ENCODE measurements around the gene KCNMA1. TPM values are rescaled to one million over a fixed set of nuclear protein-coding genes. Genes with fewer than 3 reads are reported as not detected.

Gene KCNMA1
- total RNA-seq, 3 donors from 2014 or later (not counting 1 experiment from before 2014, with no cell fraction given), result 0.40 to 1.8 (median 0.63) TPM

- no peak overlapping the region for H3K4me3 ChIP-seq (ENCODE audit: low read length)
- TF ChIP-seq CTCF (IDR thresholded peaks at IDR 0.05), result no peak
- DNase-seq (no peak), ATAC-seq (no peak)
- H3K27ac ChIP-seq (ENCODE audit: low read length), result no peak overlapping the region
- Mint-ChIP-seq H3K4me3 (no peak overlapping the region), H3K27me3 (ENCODE audit: low read depth in 2 of 2) (peaks cover 15 to 54% of the 10 kb centered on the region in 2 donors), H3K4me1 (no peaks in the 10 kb centered on the region), H3K27ac (no peak overlapping the region), H3K36me3 (no peaks in the 10 kb centered on the region), H3K9me3 (no peaks in the 10 kb centered on the region)
- no peaks in the 10 kb centered on the region for H3K9me3 ChIP-seq (ENCODE audit: control insufficient read depth, insufficient read depth, low read length)
- intact Hi-C loops (cut with micrococcal nuclease), result no loop called here
- no peaks in the 10 kb centered on the region for H3K27me3 ChIP-seq (ENCODE audit: control insufficient read depth, insufficient read depth, low read length)
- WGBS (ENCODE audit: insufficient coverage), result 90% methylated on average over 13 of the region's 13 CpGs
- no peaks in the 10 kb centered on the region for H3K36me3 ChIP-seq (ENCODE audit: control insufficient read depth, insufficient read depth, low read length)
- no peaks in the 10 kb centered on the region for H3K4me1 ChIP-seq (ENCODE audit: control insufficient read depth, insufficient read depth, low read length)
Measured at GRCh38 chr10:77566914-77567566, 70.6 kb downstream of the KCNMA1 start.

GRCh38 chr10:77566236-77566635 is 71.4 kb downstream of the KCNMA1 start:
- Histone ChIP-seq H3K27me3 (ENCODE audit: control insufficient read depth, insufficient read depth, low read length) (no peaks in the 10 kb centered on the region), H3K4me3 (ENCODE audit: low read length) (no peak overlapping the region), H3K36me3 (ENCODE audit: control insufficient read depth, insufficient read depth, low read length) (no peaks in the 10 kb centered on the region), H3K4me1 (ENCODE audit: control insufficient read depth, insufficient read depth, low read length) (no peaks in the 10 kb centered on the region), H3K9me3 (ENCODE audit: control insufficient read depth, insufficient read depth, low read length) (no peaks in the 10 kb centered on the region), H3K27ac (ENCODE audit: low read length) (no peak overlapping the region)
- Mint-ChIP-seq H3K4me1 (no peaks in the 10 kb centered on the region), H3K9me3 (no peaks in the 10 kb centered on the region), H3K27me3 (ENCODE audit: low read depth in 2 of 2) (peaks cover 15 to 62% of the 10 kb centered on the region in 2 donors), H3K4me3 (no peak overlapping the region), H3K27ac (no peak overlapping the region), H3K36me3 (no peaks in the 10 kb centered on the region)
- intact Hi-C loops (cut with micrococcal nuclease), result no loop called here
- ATAC-seq (no peak), DNase-seq (no peak)
- 78% methylated on average over 6 of the region's 6 CpGs for WGBS (ENCODE audit: insufficient coverage)
- TF ChIP-seq CTCF (IDR thresholded peaks at IDR 0.05), result no peak

DNA sequence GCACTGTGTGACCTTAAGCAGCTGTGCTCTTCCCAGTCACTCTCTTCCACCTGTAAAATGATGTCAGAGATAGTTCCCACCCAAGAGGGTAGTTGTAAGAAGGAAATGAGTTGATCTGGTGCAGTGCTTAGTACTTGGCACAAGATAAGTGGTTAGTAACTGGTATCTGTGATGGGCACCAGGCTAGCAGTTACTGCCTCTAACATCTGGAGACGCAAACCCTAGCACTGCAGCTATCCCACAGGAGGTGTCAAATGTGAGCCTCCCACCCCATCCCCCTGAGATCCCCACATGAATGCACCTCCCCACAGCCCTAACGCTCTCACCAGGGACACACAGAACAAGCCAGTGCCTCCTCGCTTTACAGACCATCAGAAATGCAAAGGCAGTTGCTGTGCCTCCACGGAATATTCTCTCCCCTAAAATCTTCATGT is 72.0 kb downstream of the KCNMA1 start:
- Histone ChIP-seq H3K27me3 (ENCODE audit: control insufficient read depth, insufficient read depth, low read length) (no peaks in the 10 kb centered on the region), H3K9me3 (ENCODE audit: control insufficient read depth, insufficient read depth, low read length) (no peaks in the 10 kb centered on the region), H3K36me3 (ENCODE audit: control insufficient read depth, insufficient read depth, low read length) (no peaks in the 10 kb centered on the region), H3K4me1 (ENCODE audit: control insufficient read depth, insufficient read depth, low read length) (no peaks in the 10 kb centered on the region), H3K4me3 (ENCODE audit: low read length) (no peak overlapping the region), H3K27ac (ENCODE audit: low read length) (no peak overlapping the region)
- no peak for TF ChIP-seq CTCF (IDR thresholded peaks at IDR 0.05)
- H3K27ac Mint-ChIP-seq, result no peak overlapping the region
- no peak overlapping the region for H3K4me3 Mint-ChIP-seq
- ATAC-seq (no peak), DNase-seq (no peak)
- H3K4me1 Mint-ChIP-seq, result no peaks in the 10 kb centered on the region
- 60% methylated on average over 4 of the region's 4 CpGs for WGBS (ENCODE audit: insufficient coverage)
- intact Hi-C loops (cut with micrococcal nuclease), result no loop called here
- H3K36me3 Mint-ChIP-seq, result no peaks in the 10 kb centered on the region
- peaks cover 15 to 63% of the 10 kb centered on the region in 2 donors for H3K27me3 Mint-ChIP-seq (ENCODE audit: low read depth in 2 of 2)
- H3K9me3 Mint-ChIP-seq, result no peaks in the 10 kb centered on the region
